ENCODE results near the gene CNR2. TPM values are rescaled to one million over a fixed set of nuclear protein-coding genes. Genes with fewer than 3 reads are reported as not detected.

CNR2 gene
- total RNA-seq, 1 donor from 2014 or later, result not detected

GRCh38 chr1:23930861-23931490 is 17.8 kb upstream of the CNR2 start:
- H3K4me1 Mint-ChIP-seq (ENCODE audit: unreplicated experiment), result peaks cover 3% of the 10 kb centered on the region
- no peaks in the 10 kb centered on the region for H3K27me3 Mint-ChIP-seq (ENCODE audit: unreplicated experiment)
- TF ChIP-seq CTCF (IDR thresholded peaks at IDR 0.05; ENCODE audit: unreplicated experiment), result no peak
- no peak for DNase-seq (ENCODE audit: low spot score)
- no peak overlapping the region for H3K4me3 Mint-ChIP-seq (ENCODE audit: unreplicated experiment)
- no peaks in the 10 kb centered on the region for H3K36me3 Mint-ChIP-seq (ENCODE audit: low read depth, unreplicated experiment)
- no peak overlapping the region for H3K27ac Mint-ChIP-seq (ENCODE audit: unreplicated experiment)
- H3K9me3 Mint-ChIP-seq (ENCODE audit: unreplicated experiment), result no peaks in the 10 kb centered on the region

GRCh38 chr1:23930270-23930669 is 17.1 kb upstream of the CNR2 start:
- Mint-ChIP-seq H3K27me3 (ENCODE audit: unreplicated experiment) (no peaks in the 10 kb centered on the region), H3K36me3 (ENCODE audit: low read depth, unreplicated experiment) (no peaks in the 10 kb centered on the region), H3K4me1 (ENCODE audit: unreplicated experiment) (peaks cover 3% of the 10 kb centered on the region), H3K27ac (ENCODE audit: unreplicated experiment) (no peak overlapping the region), H3K9me3 (ENCODE audit: unreplicated experiment) (no peaks in the 10 kb centered on the region), H3K4me3 (ENCODE audit: unreplicated experiment) (no peak overlapping the region)
- no peak for TF ChIP-seq CTCF (IDR thresholded peaks at IDR 0.05; ENCODE audit: unreplicated experiment)
- no peak for DNase-seq (ENCODE audit: low spot score)

GRCh38 chr1:23928789-23929188 is 15.6 kb upstream of the CNR2 start:
- Mint-ChIP-seq H3K27me3 (ENCODE audit: unreplicated experiment) (no peaks in the 10 kb centered on the region), H3K4me3 (ENCODE audit: unreplicated experiment) (no peak overlapping the region), H3K36me3 (ENCODE audit: low read depth, unreplicated experiment) (no peaks in the 10 kb centered on the region), H3K9me3 (ENCODE audit: unreplicated experiment) (no peaks in the 10 kb centered on the region), H3K4me1 (ENCODE audit: unreplicated experiment) (peaks cover 3% of the 10 kb centered on the region), H3K27ac (ENCODE audit: unreplicated experiment) (no peak overlapping the region)
- TF ChIP-seq CTCF (IDR thresholded peaks at IDR 0.05; ENCODE audit: unreplicated experiment), result no peak
- no peak for DNase-seq (ENCODE audit: low spot score)

- peaks cover 3% of the 10 kb centered on the region for H3K4me1 Mint-ChIP-seq (ENCODE audit: unreplicated experiment)
- H3K9me3 Mint-ChIP-seq (ENCODE audit: unreplicated experiment), result no peaks in the 10 kb centered on the region
- H3K27me3 Mint-ChIP-seq (ENCODE audit: unreplicated experiment), result no peaks in the 10 kb centered on the region
- no peak overlapping the region for H3K4me3 Mint-ChIP-seq (ENCODE audit: unreplicated experiment)
- no peaks in the 10 kb centered on the region for H3K36me3 Mint-ChIP-seq (ENCODE audit: low read depth, unreplicated experiment)
- no peak for TF ChIP-seq CTCF (IDR thresholded peaks at IDR 0.05; ENCODE audit: unreplicated experiment)
- no peak for DNase-seq (ENCODE audit: low spot score)
- H3K27ac Mint-ChIP-seq (ENCODE audit: unreplicated experiment), result no peak overlapping the region
Measured at GRCh38 chr1:23927097-23927496, 13.9 kb upstream of the CNR2 start.

GRCh38 chr1:23925279-23925678 is 12.1 kb upstream of the CNR2 start:
- Mint-ChIP-seq H3K36me3 (ENCODE audit: low read depth, unreplicated experiment) (no peaks in the 10 kb centered on the region), H3K27ac (ENCODE audit: unreplicated experiment) (no peak overlapping the region), H3K9me3 (ENCODE audit: unreplicated experiment) (no peaks in the 10 kb centered on the region), H3K27me3 (ENCODE audit: unreplicated experiment) (no peaks in the 10 kb centered on the region), H3K4me3 (ENCODE audit: unreplicated experiment) (no peak overlapping the region), H3K4me1 (ENCODE audit: unreplicated experiment) (peaks cover 3% of the 10 kb centered on the region)
- TF ChIP-seq CTCF (IDR thresholded peaks at IDR 0.05; ENCODE audit: unreplicated experiment), result no peak
- no peak for DNase-seq (ENCODE audit: low spot score)
